ENCODE measurements around the gene NELFCD.
A peak's percentile ranks its signal among the peaks of the same experiment; 100 is the strongest.
"Not testable (repeated sequence)": the region's sequence is repeated elsewhere in the genome, so short reads cannot be mapped to it uniquely, and the experiment has no call there.

NELFCD gene

DNA sequence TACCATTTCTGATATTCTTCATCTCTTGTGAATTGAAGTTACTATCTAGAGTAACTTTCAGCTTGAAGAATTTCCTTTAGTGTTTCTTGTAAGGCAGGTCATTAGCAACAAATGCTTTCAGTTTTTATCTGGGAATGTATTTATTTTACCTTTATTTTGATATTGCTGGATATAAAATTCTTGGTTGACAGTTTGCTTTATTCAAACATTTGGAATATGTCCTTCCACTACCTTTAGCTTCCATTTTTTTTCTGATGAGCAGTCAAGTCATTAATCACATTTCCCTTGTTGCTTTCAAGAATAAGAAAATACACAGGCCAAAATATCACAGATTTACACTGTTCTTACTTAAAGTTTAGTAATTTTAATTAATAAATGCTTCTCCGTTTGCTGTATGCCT, 5.7 kb upstream of the NELFCD start:
- DNase-seq: no peak

DNA sequence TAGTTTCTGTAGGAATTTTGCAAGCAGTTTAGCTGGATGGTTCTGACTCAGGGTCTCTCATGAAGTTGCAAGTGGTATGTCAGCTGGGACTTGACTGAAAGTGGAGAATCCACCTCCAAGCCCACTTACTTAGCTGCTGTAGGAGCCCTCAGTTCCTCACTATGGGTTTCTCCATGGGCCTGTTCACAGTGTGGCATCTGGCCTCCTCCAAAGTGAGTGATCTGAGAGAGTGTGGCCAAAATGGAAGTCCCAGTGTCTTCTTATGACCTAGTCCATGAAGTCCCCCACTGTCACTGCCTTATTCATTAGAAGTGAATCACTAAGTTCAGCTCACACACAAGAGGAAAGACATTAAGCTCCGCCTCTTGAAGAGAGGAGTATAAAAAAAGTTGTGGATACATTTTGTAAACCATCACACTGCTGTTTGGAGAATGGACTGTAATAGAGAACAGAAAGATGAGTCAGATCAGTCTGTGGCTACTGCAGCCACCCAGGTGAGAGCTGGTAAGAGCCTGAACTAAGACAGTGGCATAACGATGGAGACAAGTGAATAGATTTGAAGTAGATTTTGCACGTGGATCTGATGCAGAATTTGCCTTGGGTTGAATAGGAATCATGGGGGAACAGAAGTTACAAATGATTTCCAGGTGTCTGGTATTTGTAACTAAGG, 4.9 kb upstream of the NELFCD start:
- no peak for DNase-seq

DNA sequence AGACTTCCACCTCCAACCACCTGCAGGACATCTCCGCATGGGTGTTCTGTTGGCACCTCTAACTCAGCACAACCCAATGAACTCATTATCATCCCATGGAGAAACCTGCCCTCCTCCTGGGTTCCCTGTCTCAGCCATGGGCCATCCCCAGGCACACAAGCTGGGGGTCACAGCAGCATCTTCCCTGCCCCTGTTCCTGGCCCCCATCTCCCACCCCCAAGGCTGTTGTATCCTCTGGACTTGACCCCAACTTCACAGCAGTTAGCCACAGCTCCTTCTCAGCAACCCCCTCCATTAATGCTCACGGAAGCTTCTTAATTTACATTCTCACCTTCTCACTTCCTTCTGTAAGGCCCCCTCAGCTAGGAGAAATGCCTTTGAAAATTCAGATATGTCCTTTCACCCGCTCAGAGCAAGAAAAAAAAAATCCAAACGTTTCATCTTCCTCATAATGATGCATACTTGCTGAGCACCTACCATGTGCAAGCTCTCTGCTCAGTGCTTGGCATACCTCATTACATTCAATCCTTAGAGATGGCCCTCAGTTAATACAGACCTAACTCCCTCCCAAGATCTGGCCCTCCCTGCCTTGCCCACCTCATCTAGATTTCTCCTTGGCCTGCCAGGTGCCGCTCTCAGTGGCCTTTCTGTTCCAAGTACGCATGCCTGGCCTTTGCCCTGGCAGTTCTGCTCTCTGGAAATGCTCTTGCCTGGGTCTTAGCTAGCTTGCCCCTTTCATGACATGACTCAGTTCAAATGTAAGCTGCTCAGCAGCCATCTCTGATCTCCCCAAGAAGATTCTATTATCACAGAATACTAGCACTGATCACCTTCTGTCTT, 2.5 kb upstream of the NELFCD start:
- DNase-seq: no peak

DNA sequence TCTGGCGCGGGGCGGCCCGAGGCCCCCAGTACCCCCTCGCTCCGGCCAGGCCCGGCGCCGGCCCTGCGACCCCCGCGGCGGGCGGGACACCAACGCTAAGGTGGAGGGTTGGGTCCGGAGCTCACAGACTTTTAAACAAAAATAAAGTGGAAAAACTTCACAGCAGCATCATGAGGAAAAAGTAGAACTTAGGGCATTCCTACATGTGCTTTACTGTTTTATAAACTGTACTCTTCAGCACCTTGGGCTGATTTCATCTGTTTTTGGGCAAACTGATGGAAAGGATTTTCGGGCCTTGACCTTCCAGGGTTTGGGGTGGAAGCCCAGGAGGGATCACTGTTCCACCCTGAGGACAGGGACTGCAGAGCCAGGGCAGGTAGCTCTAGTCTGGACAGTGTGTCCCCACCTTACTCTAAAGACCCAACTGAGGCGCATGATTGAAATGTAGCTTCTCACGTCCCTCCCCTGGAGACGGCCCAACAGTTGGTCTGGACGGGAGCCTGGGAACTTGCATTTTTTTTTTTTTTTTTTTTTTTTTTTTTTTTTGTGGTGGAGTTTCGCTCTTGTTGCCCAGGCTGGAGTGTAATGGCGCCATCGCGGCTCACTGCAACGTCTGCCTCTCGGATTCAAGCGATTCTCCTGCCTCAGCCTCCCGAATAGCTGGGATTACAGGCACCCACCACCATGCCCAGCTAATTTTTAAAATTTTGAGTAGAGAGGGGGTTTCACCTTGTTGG, 740 bp downstream of the NELFCD start:
- peak in 1 of 2 experiments; percentile 33 for DNase-seq

DNA sequence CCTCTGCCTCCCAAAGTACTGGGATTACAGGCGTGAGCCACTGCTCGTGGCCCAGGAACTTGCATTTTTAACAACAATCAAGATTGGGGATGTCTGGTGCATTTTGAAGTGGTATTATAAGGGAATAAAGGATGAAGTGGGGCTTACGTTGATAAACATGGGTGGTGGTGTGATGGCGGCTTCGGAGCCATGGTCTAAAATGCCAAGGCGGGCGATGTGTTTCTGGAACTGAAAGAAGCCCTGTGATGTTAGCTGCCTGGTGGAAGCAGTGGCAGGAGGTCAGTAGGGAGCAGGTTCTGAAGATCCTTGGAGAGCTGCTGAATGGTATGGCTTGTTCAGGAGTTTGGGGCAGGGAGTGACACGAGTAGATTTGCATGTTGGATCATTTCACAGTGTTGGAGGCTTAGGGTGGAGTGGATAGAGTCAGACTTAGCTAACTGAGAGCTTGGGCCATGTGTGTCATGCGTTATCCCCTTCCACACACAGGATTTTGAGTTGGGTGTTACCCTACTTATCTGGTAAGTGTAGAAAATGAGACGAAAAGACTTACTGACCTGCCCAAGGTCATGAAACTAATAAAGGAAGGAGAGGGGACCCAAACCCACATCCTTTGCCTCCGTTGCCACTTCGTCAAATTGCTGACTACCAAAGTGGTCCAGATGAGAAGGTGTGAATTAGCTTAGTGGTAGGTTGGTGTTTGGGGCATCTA, 1.5 kb downstream of the NELFCD start:
- DNase-seq: no peak

DNA sequence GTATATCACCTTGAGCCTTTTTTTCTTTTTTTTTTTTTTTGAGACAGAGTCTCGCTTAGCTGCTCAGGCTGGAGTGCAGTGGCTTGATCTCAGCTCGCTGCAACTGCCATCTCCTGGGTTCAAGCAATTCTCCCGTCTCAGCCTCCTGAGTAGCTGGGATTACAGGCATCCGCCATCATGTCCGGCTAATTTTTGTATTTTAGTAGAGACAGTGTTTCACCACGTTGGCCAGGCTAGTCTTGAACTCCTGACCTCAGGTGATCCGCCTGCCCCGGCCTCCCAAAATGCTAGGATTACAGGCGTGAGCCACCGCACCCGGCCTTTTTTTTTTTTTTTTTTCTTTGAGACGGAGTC, 2.0 kb downstream of the NELFCD start:
- not testable (repeated sequence) for DNase-seq

DNA sequence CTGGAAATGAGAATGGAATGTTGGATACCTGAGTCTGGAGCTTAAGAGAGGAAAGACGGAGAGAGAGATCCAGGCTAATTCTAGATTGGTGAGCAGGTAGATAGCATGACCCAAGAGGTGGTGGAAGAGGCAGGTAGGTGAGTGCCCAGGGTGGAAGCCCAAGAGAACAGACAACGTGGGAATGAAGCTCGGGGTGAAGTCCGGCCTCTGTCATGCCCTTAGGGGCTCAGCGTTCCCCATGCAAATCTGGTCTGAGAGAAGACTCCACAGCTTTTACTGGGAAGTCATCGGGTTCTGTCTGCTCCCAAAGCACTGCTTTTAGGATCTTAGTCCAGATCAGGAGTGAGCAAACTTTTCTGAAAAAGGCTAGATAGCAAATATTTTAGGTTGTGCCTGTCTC, 3.6 kb downstream of the NELFCD start:
- no peak for DNase-seq

DNA sequence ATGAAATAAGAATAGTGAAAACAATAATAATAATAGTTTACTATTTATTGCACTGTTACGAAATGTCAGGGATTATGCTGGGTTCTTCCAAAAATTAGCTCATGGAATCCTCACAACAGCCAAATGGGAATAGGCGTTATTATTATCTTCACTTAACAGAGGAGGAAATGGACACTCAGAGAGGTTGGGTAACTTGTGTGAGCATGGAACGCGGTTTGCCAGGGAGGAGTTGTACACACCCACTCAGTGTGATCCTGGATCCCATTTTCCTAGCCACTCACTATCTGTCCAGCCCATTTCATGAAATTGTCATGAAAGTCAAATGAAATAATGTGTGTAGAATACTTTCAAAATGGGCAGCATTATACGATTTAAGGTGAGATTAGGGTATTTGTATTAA, 4.6 kb downstream of the NELFCD start:
- no peak for DNase-seq

DNA sequence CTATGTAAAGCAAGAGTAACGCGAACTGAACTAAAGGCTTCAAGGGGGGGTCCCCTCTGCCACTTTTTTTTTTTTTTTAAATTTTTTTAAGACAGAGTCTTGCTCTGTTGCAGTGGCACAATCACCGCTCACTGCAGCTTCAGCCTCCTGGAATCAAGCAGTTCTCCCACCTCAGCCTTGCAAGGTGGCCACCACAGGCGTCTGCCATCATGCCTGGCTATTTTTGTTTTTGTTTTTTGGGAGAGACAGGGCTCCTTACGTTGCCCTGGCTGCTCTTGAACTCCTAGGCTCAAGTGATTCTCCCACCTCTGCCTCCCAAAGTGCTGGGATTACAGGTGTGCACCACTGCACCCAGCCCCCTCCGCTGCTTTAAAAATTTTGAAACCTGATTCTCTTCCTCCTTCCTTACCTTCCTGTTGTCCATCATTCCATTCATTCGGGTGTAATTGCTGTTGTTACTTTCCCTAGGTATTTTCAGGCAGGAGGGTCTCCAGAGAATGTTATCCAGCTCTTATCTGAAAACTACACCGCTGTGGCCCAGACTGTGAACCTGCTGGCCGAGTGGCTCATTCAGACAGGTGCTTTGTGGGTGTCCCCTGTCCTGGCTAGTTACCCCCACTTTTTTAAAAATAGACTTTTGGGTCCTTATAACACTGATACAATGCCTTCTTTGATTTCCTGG, 5.4 kb downstream of the NELFCD start:
- DNase-seq: no peak

DNA sequence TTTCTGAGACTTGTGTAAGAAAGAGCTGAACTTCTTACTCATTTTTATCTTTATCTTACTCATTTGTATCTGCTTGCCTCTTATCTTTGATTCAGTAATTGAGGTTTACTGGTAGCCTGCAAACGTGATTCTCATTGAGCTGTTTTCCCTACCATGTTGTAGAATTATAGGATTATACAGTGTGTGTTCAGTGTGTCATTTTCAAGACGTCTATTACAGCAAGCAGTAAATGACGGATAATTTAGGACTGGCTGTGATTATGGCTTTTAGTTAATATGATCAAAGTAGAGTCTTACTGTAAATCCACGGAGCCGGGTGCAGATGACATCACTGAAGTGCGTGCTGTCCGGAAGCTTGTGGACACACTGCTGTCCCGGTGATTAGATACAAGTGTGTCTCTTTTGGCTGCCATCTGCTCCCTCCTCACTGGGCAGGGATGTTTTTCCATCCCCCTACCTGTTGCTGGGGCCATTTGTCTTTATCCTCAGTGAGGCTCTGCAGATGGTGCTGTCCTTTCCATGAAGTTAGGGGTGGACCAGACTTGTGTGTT, 6.0 kb downstream of the NELFCD start:
- DNase-seq: peak; percentile 79 to 86

DNA sequence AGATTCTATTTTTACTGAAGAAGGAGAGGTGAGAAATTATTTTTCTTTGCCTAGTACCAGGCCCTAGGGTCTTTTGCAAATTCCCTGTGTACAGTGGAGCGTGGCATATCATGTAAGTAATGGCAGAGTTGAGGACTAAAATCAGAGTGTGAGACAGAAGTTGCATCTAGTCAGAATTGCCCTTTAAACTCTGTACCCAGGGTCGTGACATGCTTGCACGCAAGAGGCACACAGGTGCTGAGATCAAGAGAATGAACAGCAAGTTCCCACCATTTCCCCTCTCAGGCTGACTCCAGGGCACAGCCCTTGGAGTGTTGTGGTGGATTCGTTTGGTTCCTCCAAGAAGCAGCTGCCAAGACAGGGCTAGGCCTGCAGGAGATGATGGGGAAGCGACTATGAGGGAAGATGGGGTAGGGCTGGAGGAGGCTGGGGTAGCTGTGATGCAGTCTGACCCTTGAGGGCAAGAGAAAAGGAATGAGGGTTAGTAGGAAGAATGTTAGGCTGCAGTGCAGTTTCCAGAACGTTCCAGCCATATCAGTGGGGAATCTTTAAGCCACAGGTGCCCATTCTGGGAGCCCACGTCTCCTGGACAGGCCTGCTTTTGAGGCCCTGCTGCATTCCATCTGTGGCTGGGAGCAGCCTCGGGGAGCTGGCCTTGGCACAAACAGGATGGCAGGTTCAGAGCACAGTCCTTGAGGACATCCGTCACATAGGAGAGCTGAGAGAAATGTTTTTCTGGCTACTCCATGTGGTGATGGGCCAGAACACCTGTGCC, 6.9 kb downstream of the NELFCD start:
- DNase-seq: no peak

DNA sequence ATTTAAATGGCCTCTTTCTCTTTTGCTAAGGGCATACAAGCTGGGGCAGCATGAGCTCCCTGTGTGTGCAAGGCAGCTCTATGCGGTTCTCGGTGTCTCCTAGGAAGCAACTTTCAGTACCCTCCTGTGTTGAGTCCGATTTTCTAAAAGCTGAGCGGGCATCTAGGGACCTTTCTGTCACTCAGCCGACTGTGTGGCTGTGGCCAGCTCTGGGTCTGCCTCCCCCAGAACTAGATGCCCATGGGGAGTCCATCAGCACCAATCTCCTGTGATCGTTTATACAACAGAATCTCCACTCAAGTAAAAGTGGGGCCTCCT, 7.5 kb downstream of the NELFCD start:
- no peak for DNase-seq

DNA sequence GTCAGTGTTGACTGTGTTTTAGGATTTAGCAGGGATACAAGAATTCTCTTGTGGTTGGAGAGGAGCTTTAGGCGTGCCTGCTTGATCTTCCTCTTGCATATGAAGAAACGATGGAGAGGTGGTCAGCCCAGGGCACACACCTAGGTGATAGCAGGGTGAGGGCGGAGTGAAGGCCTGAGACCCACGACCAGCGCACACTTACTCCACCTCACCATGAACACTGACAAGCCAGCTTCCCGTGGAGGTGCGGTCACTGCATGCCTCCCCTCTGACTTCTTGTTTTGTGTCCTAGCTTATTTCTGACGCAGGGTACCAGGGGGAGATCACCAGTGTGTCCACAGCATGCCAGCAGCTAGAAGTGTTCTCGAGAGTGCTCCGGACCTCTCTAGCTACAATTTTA, 8.1 kb downstream of the NELFCD start:
- no peak for DNase-seq

DNA sequence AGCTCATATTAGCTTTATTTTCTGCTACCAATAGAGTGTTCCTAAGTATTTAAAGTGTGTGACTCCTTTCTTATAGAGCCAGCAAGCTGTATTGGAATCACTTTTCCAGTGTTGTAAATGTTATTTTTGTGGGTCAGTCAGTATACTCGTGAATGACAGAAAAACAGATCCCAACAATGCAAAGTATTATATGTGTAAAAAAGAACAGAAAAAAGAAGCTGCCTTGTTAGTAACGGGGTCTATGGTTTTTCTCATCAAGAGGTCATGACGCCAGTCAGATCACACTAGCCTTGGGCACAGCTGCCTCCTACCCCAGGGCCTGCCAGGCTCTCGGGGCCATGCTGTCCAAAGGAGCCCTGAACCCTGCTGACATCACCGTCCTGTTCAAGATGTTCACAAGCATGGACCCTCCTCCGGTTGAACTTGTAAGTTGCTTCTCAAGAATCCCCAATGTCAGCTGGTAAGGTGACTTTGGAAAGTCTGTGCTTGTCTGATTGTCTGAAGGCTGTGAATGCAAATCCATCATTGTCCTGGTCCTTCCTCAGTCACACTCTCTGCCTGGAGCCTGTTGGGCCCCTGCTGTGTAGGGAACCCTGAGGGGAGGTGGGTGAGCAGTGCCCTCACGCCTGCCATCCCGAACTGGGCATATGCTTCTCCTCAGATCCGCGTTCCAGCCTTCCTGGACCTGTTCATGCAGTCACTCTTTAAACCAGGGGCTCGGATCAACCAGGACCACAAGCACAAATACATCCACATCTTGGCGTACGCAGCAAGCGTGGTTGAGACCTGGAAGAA, 9.8 kb downstream of the NELFCD start:
- DNase-seq: no peak

DNA sequence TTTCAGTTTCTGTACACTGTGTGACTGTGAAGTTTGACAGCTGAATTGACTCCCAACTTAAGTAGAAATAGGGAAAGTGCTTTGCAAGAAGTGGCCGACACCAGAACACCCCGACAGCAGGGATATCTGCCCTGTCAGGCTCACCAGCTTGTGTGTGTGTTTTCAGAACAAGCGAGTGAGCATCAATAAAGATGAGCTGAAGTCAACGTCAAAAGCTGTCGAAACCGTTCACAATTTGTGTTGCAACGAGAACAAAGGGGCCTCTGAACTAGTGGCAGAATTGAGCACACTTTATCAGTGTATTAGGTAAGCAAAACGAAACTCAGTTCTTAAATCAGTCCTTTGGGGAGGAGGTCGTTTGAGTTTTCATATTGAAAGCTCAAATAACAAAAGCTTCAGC, 10.7 kb downstream of the NELFCD start:
- DNase-seq: no peak

DNA sequence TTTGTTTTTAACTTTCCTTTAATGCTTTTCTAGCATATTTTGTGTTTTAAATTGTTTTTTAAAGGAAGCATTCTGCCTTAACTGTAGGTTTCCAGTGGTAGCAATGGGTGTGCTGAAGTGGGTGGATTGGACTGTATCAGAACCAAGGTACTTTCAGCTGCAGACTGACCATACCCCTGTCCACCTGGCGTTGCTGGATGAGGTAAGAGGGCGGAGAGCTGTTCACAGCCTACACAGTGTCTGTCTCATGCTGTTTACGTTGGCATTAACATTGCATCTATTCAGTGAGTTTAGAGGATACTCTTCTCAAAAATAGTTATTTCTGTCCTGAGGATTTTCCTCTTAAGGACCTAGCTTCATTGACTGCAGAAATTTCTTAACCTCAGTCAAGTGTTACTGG, 11.9 kb downstream of the NELFCD start:
- peak; percentile 68 to 69 for DNase-seq

DNA sequence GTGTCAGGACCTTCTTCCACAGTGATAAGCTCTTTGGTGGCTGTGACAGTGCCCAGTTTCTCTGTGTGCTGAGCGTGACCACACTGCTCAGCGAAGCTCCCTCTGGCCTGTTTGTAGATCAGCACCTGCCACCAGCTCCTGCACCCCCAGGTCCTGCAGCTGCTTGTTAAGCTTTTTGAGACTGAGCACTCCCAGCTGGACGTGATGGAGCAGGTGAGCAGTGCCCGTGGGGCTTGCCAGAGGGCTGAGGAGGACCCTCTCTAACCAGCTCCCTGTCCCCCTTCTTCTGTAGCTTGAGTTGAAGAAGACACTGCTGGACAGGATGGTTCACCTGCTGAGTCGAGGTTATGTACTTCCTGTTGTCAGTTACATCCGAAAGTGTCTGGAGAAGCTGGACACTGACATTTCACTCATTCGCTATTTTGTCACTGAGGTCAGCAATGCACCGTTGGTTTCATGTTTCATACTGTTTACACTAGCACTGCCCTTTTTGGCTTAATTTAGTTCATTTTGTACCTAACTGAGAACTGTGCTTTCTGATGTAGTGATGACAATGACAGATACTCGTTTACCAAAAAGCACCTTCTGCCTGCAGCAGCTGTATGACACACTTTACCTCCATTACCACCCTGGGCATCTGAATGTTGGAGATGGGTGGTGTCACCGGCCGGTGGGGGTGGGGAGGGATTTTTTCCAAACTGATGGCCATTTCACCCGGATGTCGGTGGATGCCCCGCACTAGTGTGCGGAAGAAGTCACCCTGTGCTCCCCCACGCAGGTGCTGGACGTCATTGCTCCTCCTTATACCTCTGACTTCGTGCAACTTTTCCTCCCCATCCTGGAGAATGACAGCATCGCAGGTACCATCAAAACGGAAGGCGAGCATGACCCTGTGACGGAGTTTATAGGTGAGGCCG, 12.5 kb downstream of the NELFCD start:
- DNase-seq: peak; percentile 92 to 97

DNA sequence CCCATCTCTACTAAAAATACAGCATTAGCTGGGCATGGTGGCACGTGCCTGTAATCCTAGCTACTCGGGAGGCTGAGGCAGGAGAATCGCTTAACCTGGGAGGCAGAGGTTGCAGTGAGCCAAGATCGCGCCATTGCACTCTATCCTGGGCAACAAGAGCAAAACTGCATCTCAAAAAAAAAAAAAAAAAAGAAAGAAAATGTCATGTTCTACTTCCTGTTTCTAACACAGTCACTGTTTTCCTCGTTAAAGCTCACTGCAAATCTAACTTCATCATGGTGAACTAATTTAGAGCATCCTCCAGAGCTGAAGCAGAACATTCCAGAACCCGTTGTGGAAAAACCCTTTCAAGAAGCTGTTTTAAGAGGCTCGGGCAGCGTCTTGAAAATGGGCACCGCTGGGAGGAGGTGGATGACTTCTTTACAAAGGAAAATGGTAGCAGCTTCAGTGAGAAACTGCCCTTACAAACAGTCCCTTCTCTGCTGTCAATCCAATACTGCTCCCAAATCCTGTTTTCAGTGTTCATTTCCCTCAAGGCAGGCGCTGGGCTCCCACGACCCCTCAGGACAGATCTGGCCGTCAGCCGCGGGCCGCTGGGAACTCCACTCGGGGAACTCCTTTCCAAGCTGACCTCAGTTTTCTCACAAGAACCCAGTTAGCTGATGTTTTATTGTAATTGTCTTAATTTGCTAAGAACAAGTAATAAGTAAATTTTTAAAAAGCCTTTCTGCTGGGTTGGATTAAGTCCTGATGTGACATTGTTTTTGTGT, 13.5 kb downstream of the NELFCD start:
- no peak for DNase-seq
